WTC11 (cell line): ENCODE data around the gene DNAH1. TPM values are rescaled to one million over a fixed set of nuclear protein-coding genes. Genes with fewer than 3 reads are reported as not detected.

Source experiments
- ATAC-seq: fragments of 200-7000 bp; cut with Tn5 transposase; 2 replicates; pipeline ENCODE4 v1.10.0; 2021; ENCODE audit warnings: mild to moderate bottlenecking, moderate library complexity
- CTCF ChIA-PET: fragments of 300-600 bp; sonication (Branson Sonifier 250); formaldehyde crosslinking; loops from one replicate; lab custom pipeline; 2021; ENCODE audit warnings: antibody characterized with exemption; lab: Charles Lee
- POLR2A ChIA-PET: fragments of 350-600 bp; sonication (Branson Sonifier 250); formaldehyde crosslinking; loops from one replicate; lab custom pipeline; 2021; ENCODE audit warnings: antibody characterized with exemption; lab: Charles Lee
- DNase-seq: peaks from one replicate; pipeline ENCODE4 v3.0.0; 2021; ENCODE audit warnings: low spot score
- H3K27ac Mint-ChIP-seq: 2 replicates; pipeline ENCODE4 v1.8.0; 2021; ENCODE audit warnings: mixed read lengths
- H3K27me3 Mint-ChIP-seq: 2 replicates; pipeline ENCODE4 v1.8.0; 2021; ENCODE audit warnings: low read depth, mild to moderate bottlenecking, moderate library complexity, mixed read lengths
- H3K36me3 Mint-ChIP-seq: 2 replicates; pipeline ENCODE4 v1.8.0; 2021; ENCODE audit warnings: mixed read lengths
- H3K4me1 Mint-ChIP-seq: 2 replicates; pipeline ENCODE4 v1.8.0; 2022; ENCODE audit warnings: mixed read lengths
- H3K4me3 Mint-ChIP-seq: 2 replicates; pipeline ENCODE4 v1.8.0; 2021; ENCODE audit warnings: mild to moderate bottlenecking, moderate library complexity, mixed read lengths
- H3K9me3 Mint-ChIP-seq: 2 replicates; pipeline ENCODE4 v1.8.0; 2021; ENCODE audit warnings: mixed read lengths
- AR ChIP-seq: fragments of 250-450 bp; sonication (Bioruptor Pico); IDR thresholded peaks from 2 replicates; pipeline ENCODE4 v1.9.0; 2021; ENCODE audit warnings: mild to moderate bottlenecking
- ATF6 ChIP-seq: sonication (generic); formaldehyde crosslinking; IDR thresholded peaks from 2 replicates; pipeline ENCODE4 v1.8.1; 2023; ENCODE audit warnings: mild to moderate bottlenecking, missing genetic modification reagents
- CREM ChIP-seq: sonication (generic); formaldehyde crosslinking; IDR thresholded peaks from 2 replicates; pipeline ENCODE4 v1.8.1; 2022; ENCODE audit warnings: mild to moderate bottlenecking, missing genetic modification reagents, moderate library complexity
- ERG ChIP-seq: fragments of 250-450 bp; sonication (Bioruptor Pico); IDR thresholded peaks from 2 replicates; pipeline ENCODE4 v1.8.0; 2021; ENCODE audit warnings: mild to moderate bottlenecking
- ETV6 ChIP-seq: sonication (generic); formaldehyde crosslinking; IDR thresholded peaks from 2 replicates; pipeline ENCODE4 v1.8.1; 2022; ENCODE audit warnings: mild to moderate bottlenecking, missing genetic modification reagents
- FOXP1 ChIP-seq: sonication (generic); formaldehyde crosslinking; IDR thresholded peaks from 2 replicates; pipeline ENCODE4 v1.8.0; 2022; ENCODE audit warnings: missing genetic modification reagents, mild to moderate bottlenecking, moderate library complexity, borderline replicate concordance
- FOXP4 ChIP-seq: sonication (generic); formaldehyde crosslinking; IDR thresholded peaks from 2 replicates; pipeline ENCODE4 v1.8.0; 2022; ENCODE audit warnings: mild to moderate bottlenecking, missing genetic modification reagents
- GABPB1 ChIP-seq: sonication (generic); formaldehyde crosslinking; IDR thresholded peaks from 2 replicates; pipeline ENCODE4 v1.8.1; 2023; ENCODE audit warnings: mild to moderate bottlenecking, missing genetic modification reagents
- GRHL2 ChIP-seq: fragments of 250-450 bp; sonication (Bioruptor Pico); IDR thresholded peaks from 2 replicates; pipeline ENCODE4 v1.8.0; 2022; ENCODE audit warnings: mild to moderate bottlenecking, moderate library complexity; ENCODE audit not compliant: insufficient replicate concordance, severe bottlenecking
- JUN ChIP-seq: sonication (generic); formaldehyde crosslinking; IDR thresholded peaks from 2 replicates; pipeline ENCODE4 v1.8.0; 2023; ENCODE audit warnings: mild to moderate bottlenecking, missing genetic modification reagents
- NR1H2 ChIP-seq: sonication (generic); formaldehyde crosslinking; IDR thresholded peaks from 2 replicates; pipeline ENCODE4 v1.9.0; 2021; ENCODE audit warnings: mild to moderate bottlenecking, moderate library complexity, missing genetic modification reagents
- RORB ChIP-seq: fragments of 250-450 bp; sonication (Bioruptor Pico); IDR thresholded peaks from 2 replicates; pipeline ENCODE4 v1.9.0; 2021; ENCODE audit warnings: mild to moderate bottlenecking
- TCF7 ChIP-seq: sonication (generic); formaldehyde crosslinking; IDR thresholded peaks from 2 replicates; pipeline ENCODE4 v1.8.0; 2022; ENCODE audit warnings: mild to moderate bottlenecking, low read depth, missing genetic modification reagents, moderate library complexity
- TEAD1 ChIP-seq: sonication (generic); formaldehyde crosslinking; IDR thresholded peaks from 2 replicates; pipeline ENCODE4 v1.8.0; 2022; ENCODE audit warnings: mild to moderate bottlenecking, missing genetic modification reagents
- ZBTB43 ChIP-seq: sonication (generic); formaldehyde crosslinking; IDR thresholded peaks from 2 replicates; pipeline ENCODE4 v1.8.1; 2023; ENCODE audit warnings: mild to moderate bottlenecking, missing genetic modification reagents
- ZNF219 ChIP-seq: sonication (generic); formaldehyde crosslinking; IDR thresholded peaks from 2 replicates; pipeline ENCODE4 v1.8.0; 2023; ENCODE audit warnings: missing genetic modification reagents, mild to moderate bottlenecking, borderline replicate concordance
- ZNF425 ChIP-seq: fragments of 250-450 bp; sonication (Bioruptor Pico); conservative IDR thresholded peaks from 2 replicates; pipeline ENCODE4 v1.9.0; 2021; ENCODE audit warnings: mild to moderate bottlenecking
- total RNA-seq: library from RNA; stranded (reverse); gene quantifications from 3 replicates; pipeline ENCODE4 v1.2.3, GENCODE V29; 2021

DNAH1 gene
- total RNA-seq, 1 experiment from 2014 or later = 1.5 TPM

GRCh38 chr3:52440249-52440551, 124.1 kb downstream of the DNAH1 start:
- Mint-ChIP-seq H3K27ac (no peak overlapping the region), H3K9me3 (no peaks in the 10 kb centered on the region), H3K4me1 (peaks cover 2% of the 10 kb centered on the region; the same call in 1 of the 2 replicates), H3K27me3 (no peaks in the 10 kb centered on the region), H3K36me3 (no peaks in the 10 kb centered on the region), H3K4me3 (no peak overlapping the region)
- ChIA-PET POLR2A (no interaction called here), CTCF (interaction anchor here (0.8 to 1.5 kb wide), 2 partner anchors 13 to 209 kb away, joined by 3 read pairs; no protein-coding TSS in a partner anchor)
- ATAC-seq = no peak
- TF ChIP-seq FOXP4 (CRISPR knock-in tag) (no peak), RORB (no peak), ATF6 (CRISPR knock-in tag) (no peak), ZNF219 (CRISPR knock-in tag) (no peak)
- no peak for DNase-seq

GRCh38 chr3:52440671-52441070, 124.6 kb downstream of the DNAH1 start:
- POLR2A ChIA-PET = no interaction called here

More at GRCh38 chr3:52440671-52441070, 124.6 kb downstream of the DNAH1 start:
- H3K36me3 Mint-ChIP-seq = no peaks in the 10 kb centered on the region
- H3K9me3 Mint-ChIP-seq = no peaks in the 10 kb centered on the region
- H3K27ac Mint-ChIP-seq = no peak overlapping the region
- no peak for ATAC-seq
- TF ChIP-seq JUN (CRISPR knock-in tag) (no peak), TCF7 (no peak), NR1H2 (CRISPR knock-in tag) (no peak), FOXP1 (CRISPR knock-in tag) (no peak), ZBTB43 (no peak), ZNF425 (CRISPR knock-in tag) (no peak), GABPB1 (CRISPR knock-in tag) (no peak), ERG (CRISPR knock-in tag) (no peak), ETV6 (CRISPR knock-in tag) (no peak), CREM (CRISPR knock-in tag) (no peak), GRHL2 (no peak), TEAD1 (CRISPR knock-in tag) (no peak), AR (CRISPR knock-in tag) (no peak)
- DNase-seq = no peak
- no peaks in the 10 kb centered on the region for H3K27me3 Mint-ChIP-seq
- no peak overlapping the region for H3K4me3 Mint-ChIP-seq
- peaks cover 2% of the 10 kb centered on the region; the same call in 1 of the 2 replicates for H3K4me1 Mint-ChIP-seq
- CTCF ChIA-PET = interaction anchor here (1.5 kb wide), 1 partner anchor 13 kb away, joined by 3 read pairs; no protein-coding TSS in a partner anchor
